Adrenal gland (tissue), 12 donors: Measurements from ENCODE around the gene ANKLE1. TPM values are rescaled to one million over a fixed set of nuclear protein-coding genes. Genes with fewer than 3 reads are reported as not detected.
A peak's percentile ranks its signal among the peaks of the same experiment; 100 is the strongest.

ENCODE experiments used
- DNase-seq, 7 donors: peaks; one replicate each; pipeline ENCODE4 v3.0.0-alpha.2; 2019 to 2020
- H3K27ac ChIP-seq, 5 donors: fragments of 200-600 bp; sonication (generic) in 4 of 5; 1 replicate in 3 of 5; 2 replicates in 2 of 5; pipeline versions ENCODE4 v1.5.1 to v1.8.0; 2016 to 2020; ENCODE audit warnings: mild to moderate bottlenecking in 1 of 5
- H3K27me3 ChIP-seq: fragments of 200-600 bp; 2 replicates; pipeline ENCODE4 v1.8.0; 2021
- H3K36me3 ChIP-seq, 2 donors: fragments of 200-600 bp; replicated peaks in 1 of 2; 1 replicate in 1 of 2; 2 replicates in 1 of 2; pipeline versions ENCODE4 v1.5.1 to v1.8.0; 2018 to 2022
- H3K4me1 ChIP-seq, 2 donors: fragments of 200-600 bp; replicated peaks in 1 of 2; 1 replicate in 1 of 2; 2 replicates in 1 of 2; pipeline versions ENCODE4 v1.5.1 to v1.8.0; 2018 to 2021
- H3K4me3 ChIP-seq, 4 donors: fragments of 200-600 bp; sonication (generic) in 3 of 4; one replicate each; pipeline ENCODE4 v1.5.1; 2016 to 2018
- H3K9me3 ChIP-seq, 3 donors: fragments of 200-600 bp; sonication (generic) in 1 of 3; replicated peaks in 1 of 3; 1 replicate in 2 of 3; 2 replicates in 1 of 3; pipeline versions ENCODE4 v1.5.1 to v1.8.0; 2016 to 2021
- POLR2A ChIP-seq, 2 donors: fragments of 450-650 bp; IDR thresholded peaks; one replicate each; pipeline ENCODE4 v1.6.1; 2017; ENCODE audit warnings: antibody characterized with exemption in 2 of 2, mild to moderate bottlenecking in 2 of 2, moderate library complexity in 1 of 2
- WGBS, 4 donors: extraction: QIAGEN DNeasy Blood & Tissue Kit in 2 of 4; methylation state at CpG; one replicate each; pipeline versions ENCODE4 v1.1.5 to v1.1.7; 2013 to 2017; 5-methylcytosine and 5-hydroxymethylcytosine counted together
- intact Hi-C, 2 donors: fragments of 100-400 bp; cut with DNase I; formaldehyde crosslinking; loops; one replicate each; pipeline versions ENCODE4 v1.14.1 to v1.15.0; 2022 to 2023
- polyA plus RNA-seq, 3 donors: library from polyadenylated mRNA; stranded (reverse); fragments of 200-250 nt in 2 of 3; fragments of 350-450 nt in 1 of 3; fragmentation: Illumina TruSeq in 1 of 3; extraction: RNeasy Lipid Tissue Mini Kit (QIAGEN cat#74804) in 1 of 3; gene quantifications; one replicate each; pipeline ENCODE4 v1.2.3, GENCODE V29; 2013 to 2014
- total RNA-seq, 9 donors: library from RNA; depleted of rRNA in 4 of 9; stranded (reverse); fragments of >200 nt in 4 of 9; fragments of 120-200 nt in 1 of 9; fragmentation: NEBNext Ultra II Directional in 1 of 9; extraction: Animal tissue kit (Norgen Biotek cat#: 25700) in 1 of 9; gene quantifications; one replicate each; pipeline versions ENCODE4 v1.1.0 to v1.2.4, GENCODE V29; 2013 to 2023
- TF ChIP-seq, protein P1 (sequence below), 6 experiments: fragments of 450-650 bp in 4 of 6; fragments of 200-600 bp in 2 of 6; sonication (generic) in 1 of 6; IDR thresholded peaks; 1 replicate in 5 of 6; 2 replicates in 1 of 6; pipeline versions ENCODE4 v1.5.1 to v1.8.0; 2016 to 2021; ENCODE audit warnings: antibody characterized with exemption in 6 of 6, mild to moderate bottlenecking in 2 of 6, moderate library complexity in 1 of 6
- donor health status: healthy with polysubstance abuse.
- donor health status: Bipolar disorder and iron deficiency.
- donor health status: DM: yes; HTN: yes; CAD: no.
- donor health status: DM: no; HTN: no; CAD: no.
- donor health status: DM: no; HTN: no; CAD: no.
- donor health status: DM: yes; HTN: yes; CAD: no.

ANKLE1 gene
- total and polyA plus RNA-seq, 12 donors: 0.11 to 1.8 (median 0.38) TPM

DNA sequence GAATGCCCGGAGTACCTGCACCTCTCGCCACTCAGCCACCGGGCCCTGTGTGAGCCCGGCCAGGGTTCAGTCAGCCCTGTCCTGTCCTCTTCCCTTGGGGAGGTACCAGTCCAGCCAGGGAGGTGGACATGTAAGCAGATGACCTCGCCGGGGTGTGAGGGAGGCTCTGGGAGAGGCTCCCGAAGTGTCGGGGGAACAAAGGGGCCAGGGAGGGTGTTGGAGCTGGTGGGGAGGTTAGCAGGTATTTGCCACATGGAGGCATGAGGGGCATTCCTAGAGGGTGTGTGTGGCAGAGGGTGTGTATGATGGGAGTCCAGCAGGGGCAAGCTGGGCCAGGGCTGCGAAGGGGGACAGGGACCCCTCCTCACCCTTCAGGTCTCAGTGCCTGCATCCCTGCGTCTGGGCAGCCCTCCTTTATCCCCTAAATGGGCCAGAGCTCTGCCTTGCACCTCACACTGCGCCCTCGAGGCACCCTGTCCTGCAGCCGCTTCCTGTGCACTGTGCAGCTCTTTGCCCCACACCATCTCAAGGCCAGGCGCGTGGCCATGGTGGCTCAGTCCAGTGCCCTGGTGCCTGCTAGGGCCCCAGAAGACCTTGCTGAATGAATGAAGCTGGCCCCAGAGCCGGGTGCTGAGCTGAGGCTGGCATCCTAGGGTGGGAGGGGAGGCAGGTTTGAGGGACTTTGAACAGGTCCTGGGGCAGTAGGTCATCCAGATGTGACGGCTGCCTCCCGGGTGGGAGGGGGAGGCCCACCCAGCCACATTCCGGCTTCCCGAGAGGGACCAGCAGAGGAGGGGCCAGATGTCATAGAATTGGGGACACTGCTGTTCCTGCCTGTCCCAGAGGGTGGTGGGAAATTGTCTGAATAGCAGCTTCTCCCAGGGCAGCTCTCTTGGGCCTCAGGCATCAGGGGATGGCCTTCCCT lies 30.8 kb downstream of the ANKLE1 start:
- intact Hi-C loops: no loop called here
- WGBS, 4 donors: 47 to 55% (median 54%) methylated on average over 10 to 20 of the region's 20 CpGs
- Histone ChIP-seq H3K36me3 (peaks cover 0 to 32% of the 10 kb centered on the region in 2 donors), H3K4me3 (no peak overlapping the region), H3K27me3 (no peaks in the 10 kb centered on the region), H3K9me3 (no peaks in the 10 kb centered on the region), H3K27ac (peak overlapping the region in 4 of 5 donors; percentile 24 to 89 (median 71)), H3K4me1 (peaks cover 28 to 31% of the 10 kb centered on the region in 2 donors)
- TF ChIP-seq, protein P1, sequence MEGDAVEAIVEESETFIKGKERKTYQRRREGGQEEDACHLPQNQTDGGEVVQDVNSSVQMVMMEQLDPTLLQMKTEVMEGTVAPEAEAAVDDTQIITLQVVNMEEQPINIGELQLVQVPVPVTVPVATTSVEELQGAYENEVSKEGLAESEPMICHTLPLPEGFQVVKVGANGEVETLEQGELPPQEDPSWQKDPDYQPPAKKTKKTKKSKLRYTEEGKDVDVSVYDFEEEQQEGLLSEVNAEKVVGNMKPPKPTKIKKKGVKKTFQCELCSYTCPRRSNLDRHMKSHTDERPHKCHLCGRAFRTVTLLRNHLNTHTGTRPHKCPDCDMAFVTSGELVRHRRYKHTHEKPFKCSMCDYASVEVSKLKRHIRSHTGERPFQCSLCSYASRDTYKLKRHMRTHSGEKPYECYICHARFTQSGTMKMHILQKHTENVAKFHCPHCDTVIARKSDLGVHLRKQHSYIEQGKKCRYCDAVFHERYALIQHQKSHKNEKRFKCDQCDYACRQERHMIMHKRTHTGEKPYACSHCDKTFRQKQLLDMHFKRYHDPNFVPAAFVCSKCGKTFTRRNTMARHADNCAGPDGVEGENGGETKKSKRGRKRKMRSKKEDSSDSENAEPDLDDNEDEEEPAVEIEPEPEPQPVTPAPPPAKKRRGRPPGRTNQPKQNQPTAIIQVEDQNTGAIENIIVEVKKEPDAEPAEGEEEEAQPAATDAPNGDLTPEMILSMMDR (IDR thresholded peaks at IDR 0.05): no peak
- TF ChIP-seq POLR2A (IDR thresholded peaks at IDR 0.05): peak in 1 of 2 donors; percentile 3
- peak in 3 of 7 donors; percentile 51 to 75 (median 66) for DNase-seq

DNA sequence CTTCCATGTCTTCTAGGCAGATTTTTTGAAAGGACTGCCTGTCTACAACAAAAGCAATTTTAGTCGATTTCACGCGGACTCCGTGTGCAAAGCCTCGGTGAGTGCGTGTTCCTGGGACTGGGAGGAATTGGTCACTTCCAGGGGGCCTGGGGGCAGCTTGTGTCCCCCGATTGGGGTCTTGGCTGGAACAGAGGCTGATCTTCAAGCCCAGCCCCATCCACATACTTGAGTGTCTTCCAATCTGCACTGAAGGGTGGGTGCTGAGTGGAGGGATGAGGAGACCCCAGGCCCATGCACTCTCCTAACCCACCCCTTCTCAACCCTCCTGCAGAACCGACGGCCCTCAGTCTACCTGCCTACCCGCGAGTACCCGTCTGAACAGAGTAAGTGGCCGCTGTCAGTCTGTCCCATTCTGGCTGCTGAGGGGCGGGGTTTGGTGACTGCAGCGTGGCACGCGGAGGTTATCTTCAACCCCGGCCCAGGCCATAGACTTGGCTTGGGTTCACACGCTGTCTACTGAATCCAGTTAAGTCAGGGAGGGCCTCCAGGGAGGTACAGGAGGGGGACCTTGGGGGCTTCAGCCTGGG lies 32.4 kb downstream of the ANKLE1 start:
- 87 to 92% (median 91%) methylated on average over 10 to 19 of the region's 19 CpGs for WGBS, 4 donors
- no peaks in the 10 kb centered on the region for H3K9me3 ChIP-seq
- TF ChIP-seq, protein P1 (IDR thresholded peaks at IDR 0.05): no peak
- no peak for TF ChIP-seq POLR2A (IDR thresholded peaks at IDR 0.05)

DNA sequence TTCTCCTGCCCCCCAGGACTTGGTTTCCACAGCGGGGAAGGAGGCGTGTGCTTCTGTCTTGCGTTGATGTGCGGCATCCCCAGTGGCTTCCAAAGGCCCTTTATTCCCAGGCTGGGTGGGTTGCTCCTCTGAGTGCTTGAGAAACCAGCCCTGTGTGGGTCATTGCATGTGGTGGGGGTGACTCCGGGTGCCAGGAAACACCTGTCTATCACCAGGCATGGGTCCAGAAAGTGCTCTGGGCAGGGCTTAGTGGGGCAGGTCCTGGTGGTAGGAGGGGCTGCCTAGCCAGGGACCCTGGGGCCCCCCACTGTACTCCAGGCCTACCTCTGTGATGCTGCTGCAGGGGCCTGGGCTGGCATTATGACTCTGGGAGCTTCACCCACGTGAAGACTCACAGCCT lies 37.3 kb downstream of the ANKLE1 start:
- intact Hi-C loops: no loop called here
- TF ChIP-seq POLR2A (IDR thresholded peaks at IDR 0.05): no peak
- TF ChIP-seq, protein P1 (IDR thresholded peaks at IDR 0.05): no peak
- 80 to 93% (median 82%) methylated on average over 5 to 6 of the region's 6 CpGs for WGBS, 4 donors
- DNase-seq: no peak
- Histone ChIP-seq H3K27ac (no peak overlapping the region), H3K4me1 (peaks cover 0 to 9% of the 10 kb centered on the region in 2 donors), H3K27me3 (no peaks in the 10 kb centered on the region), H3K36me3 (peaks cover 0 to 47% of the 10 kb centered on the region in 2 donors), H3K9me3 (no peaks in the 10 kb centered on the region), H3K4me3 (no peak overlapping the region)

More for the DNA sequence above, 32.4 kb downstream of the ANKLE1 start:
- Histone ChIP-seq H3K27ac (no peak overlapping the region), H3K36me3 (peaks cover 0 to 37% of the 10 kb centered on the region in 2 donors), H3K27me3 (no peaks in the 10 kb centered on the region), H3K4me3 (no peak overlapping the region), H3K4me1 (peaks cover 28 to 31% of the 10 kb centered on the region in 2 donors)
- intact Hi-C loops: no loop called here
- no peak for DNase-seq

GRCh38 chr19:17319473-17320238 lies 38.0 kb downstream of the ANKLE1 start:
- intact Hi-C loops: no loop called here
- peaks cover 0 to 40% of the 10 kb centered on the region in 2 donors for H3K36me3 ChIP-seq

More at GRCh38 chr19:17319473-17320238, 38.0 kb downstream of the ANKLE1 start:
- H3K9me3 ChIP-seq: no peaks in the 10 kb centered on the region
- WGBS, 4 donors: 88 to 94% (median 90%) methylated on average over 38 to 40 of the region's 40 CpGs
- no peaks in the 10 kb centered on the region for H3K27me3 ChIP-seq
- H3K4me1 ChIP-seq: peaks cover 0 to 9% of the 10 kb centered on the region in 2 donors
- TF ChIP-seq, protein P1 (IDR thresholded peaks at IDR 0.05): no peak
- TF ChIP-seq POLR2A (IDR thresholded peaks at IDR 0.05): no peak
- H3K27ac ChIP-seq: no peak overlapping the region
- no peak for DNase-seq
- H3K4me3 ChIP-seq: no peak overlapping the region
